Upper lobe of left lung (tissue), 6 donors: ENCODE data around the gene DST. TPM values are rescaled to one million over a fixed set of nuclear protein-coding genes. Genes with fewer than 3 reads are reported as not detected.

Experiments used
- ATAC-seq, 2 donors: fragments of 200-7000 bp; cut with Tn5 transposase; one replicate each; pipeline ENCODE4 v1.9.1; 2022; ENCODE audit warnings: mild to moderate bottlenecking in 2 of 2, moderate library complexity in 2 of 2; ENCODE audit not compliant: low FRiP score in 2 of 2
- DNase-seq, 2 donors: peaks; one replicate each; pipeline ENCODE4 v3.0.0-alpha.2; 2019 to 2020
- H3K27ac ChIP-seq, 4 donors: fragments of 200-600 bp; sonication (generic); one replicate each; pipeline ENCODE4 v1.5.1; 2016 to 2019
- H3K27me3 ChIP-seq, 4 donors: fragments of 200-600 bp; sonication (generic); one replicate each; pipeline ENCODE4 v1.5.1; 2017 to 2019
- H3K36me3 ChIP-seq, 4 donors: fragments of 200-600 bp; sonication (generic); one replicate each; pipeline ENCODE4 v1.5.1; 2016 to 2019
- H3K4me1 ChIP-seq, 4 donors: fragments of 200-600 bp; sonication (generic); one replicate each; pipeline ENCODE4 v1.5.1; 2018 to 2019
- H3K4me3 ChIP-seq, 4 donors: fragments of 200-600 bp; sonication (generic); one replicate each; pipeline ENCODE4 v1.5.1; 2017 to 2019; ENCODE audit warnings: mild to moderate bottlenecking in 2 of 4, moderate library complexity in 1 of 4
- H3K9me3 ChIP-seq, 4 donors: fragments of 200-600 bp; sonication (generic); one replicate each; pipeline ENCODE4 v1.5.1; 2018 to 2019
- EP300 ChIP-seq, 4 donors: sonication (generic); formaldehyde crosslinking; IDR thresholded peaks; one replicate each; pipeline ENCODE4 v1.5.1; 2017; ENCODE audit warnings: antibody characterized with exemption in 4 of 4, control low read depth in 2 of 4
- POLR2A ChIP-seq, 4 donors: fragments of 450-650 bp; IDR thresholded peaks; one replicate each; pipeline ENCODE4 v1.5.1; 2016 to 2017; ENCODE audit warnings: antibody characterized with exemption in 4 of 4, mild to moderate bottlenecking in 2 of 4
- POLR2AphosphoS5 ChIP-seq, 2 donors: sonication (generic); formaldehyde crosslinking; IDR thresholded peaks; one replicate each; pipeline ENCODE4 v1.5.1; 2017; ENCODE audit warnings: antibody characterized with exemption in 2 of 2
- WGBS, 2 donors: methylation state at CpG; one replicate each; pipeline ENCODE4 v1.1.5; 2017 to 2018; 5-methylcytosine and 5-hydroxymethylcytosine counted together
- total RNA-seq, 6 donors: library from RNA; depleted of rRNA in 4 of 6; stranded (reverse); fragments of >200 nt in 4 of 6; gene quantifications; one replicate each; pipeline versions ENCODE4 v1.1.0 to v1.2.1, GENCODE V29; 2016 to 2021
- TF ChIP-seq, protein P1 (sequence below), 6 experiments: fragments of 450-650 bp in 4 of 6; fragments of 200-600 bp in 2 of 6; sonication (generic) in 2 of 6; IDR thresholded peaks; one replicate each; pipeline ENCODE4 v1.5.1; 2016 to 2019; ENCODE audit warnings: antibody characterized with exemption in 6 of 6
- donor health status: DM: no; HTN: no; CAD: no; lungs with moderate emphysema.
- donor health status: DM: no; HTN: yes; CAD: no; lungs with severe emphysema.

DST gene
- total RNA-seq, 6 donors from 2014 or later, result 241 to 477 (median 341) TPM

DNA sequence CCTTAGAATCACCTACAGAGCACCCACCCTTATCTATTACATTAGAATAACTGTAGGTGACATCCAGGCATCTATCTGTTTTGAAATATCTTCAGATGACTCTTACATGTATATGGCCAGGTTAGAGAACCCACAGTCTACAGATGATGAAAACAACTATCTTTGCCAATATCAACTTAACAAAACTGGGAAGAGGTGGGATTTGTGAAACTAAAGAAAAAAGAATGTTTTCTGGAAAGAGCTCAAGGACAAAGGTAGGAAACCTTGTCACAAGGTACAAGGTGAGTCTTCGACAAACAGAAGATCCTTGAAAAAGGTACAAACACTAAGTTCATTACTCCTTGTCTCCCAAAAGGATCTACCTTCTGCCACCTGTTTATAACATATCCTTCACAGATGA, 47.0 kb upstream of the DST start:
- 89 to 100% methylated on average over 1 of the region's 1 CpG for WGBS, 2 donors
- H3K4me1 ChIP-seq, result peaks cover 0 to 13% (median 5%) of the 10 kb centered on the region in 4 donors
- no peaks in the 10 kb centered on the region for H3K9me3 ChIP-seq
- DNase-seq, result no peak
- H3K4me3 ChIP-seq, result peak overlapping the region in 2 of 4 donors; percentile 31 to 32
- no peaks in the 10 kb centered on the region for H3K36me3 ChIP-seq
- TF ChIP-seq POLR2A (IDR thresholded peaks at IDR 0.05) (no peak), EP300 (IDR thresholded peaks at IDR 0.05) (no peak), POLR2AphosphoS5 (IDR thresholded peaks at IDR 0.05) (no peak)
- TF ChIP-seq, protein P1, sequence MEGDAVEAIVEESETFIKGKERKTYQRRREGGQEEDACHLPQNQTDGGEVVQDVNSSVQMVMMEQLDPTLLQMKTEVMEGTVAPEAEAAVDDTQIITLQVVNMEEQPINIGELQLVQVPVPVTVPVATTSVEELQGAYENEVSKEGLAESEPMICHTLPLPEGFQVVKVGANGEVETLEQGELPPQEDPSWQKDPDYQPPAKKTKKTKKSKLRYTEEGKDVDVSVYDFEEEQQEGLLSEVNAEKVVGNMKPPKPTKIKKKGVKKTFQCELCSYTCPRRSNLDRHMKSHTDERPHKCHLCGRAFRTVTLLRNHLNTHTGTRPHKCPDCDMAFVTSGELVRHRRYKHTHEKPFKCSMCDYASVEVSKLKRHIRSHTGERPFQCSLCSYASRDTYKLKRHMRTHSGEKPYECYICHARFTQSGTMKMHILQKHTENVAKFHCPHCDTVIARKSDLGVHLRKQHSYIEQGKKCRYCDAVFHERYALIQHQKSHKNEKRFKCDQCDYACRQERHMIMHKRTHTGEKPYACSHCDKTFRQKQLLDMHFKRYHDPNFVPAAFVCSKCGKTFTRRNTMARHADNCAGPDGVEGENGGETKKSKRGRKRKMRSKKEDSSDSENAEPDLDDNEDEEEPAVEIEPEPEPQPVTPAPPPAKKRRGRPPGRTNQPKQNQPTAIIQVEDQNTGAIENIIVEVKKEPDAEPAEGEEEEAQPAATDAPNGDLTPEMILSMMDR (IDR thresholded peaks at IDR 0.05), result no peak
- ATAC-seq, result no peak
- peak overlapping the region; percentile 17 to 71 (median 60) for H3K27ac ChIP-seq
- no peaks in the 10 kb centered on the region for H3K27me3 ChIP-seq

GRCh38 chr6:56689114-56689513, 46.4 kb upstream of the DST start:
- no peaks in the 10 kb centered on the region for H3K27me3 ChIP-seq
- peak overlapping the region; percentile 11 to 71 (median 44) for H3K27ac ChIP-seq
- H3K4me1 ChIP-seq, result peaks cover 0 to 13% (median 5%) of the 10 kb centered on the region in 4 donors
- ATAC-seq, result no peak
- peak overlapping the region in 2 of 4 donors; percentile 31 to 32 for H3K4me3 ChIP-seq
- TF ChIP-seq, protein P1 (IDR thresholded peaks at IDR 0.05), result no peak
- no peak for TF ChIP-seq POLR2AphosphoS5 (IDR thresholded peaks at IDR 0.05)
- no peak for TF ChIP-seq EP300 (IDR thresholded peaks at IDR 0.05)
- TF ChIP-seq POLR2A (IDR thresholded peaks at IDR 0.05), result no peak
- 74 to 76% methylated on average over 3 of the region's 3 CpGs for WGBS, 2 donors
- no peaks in the 10 kb centered on the region for H3K36me3 ChIP-seq
- DNase-seq, result no peak
- no peaks in the 10 kb centered on the region for H3K9me3 ChIP-seq

DNA sequence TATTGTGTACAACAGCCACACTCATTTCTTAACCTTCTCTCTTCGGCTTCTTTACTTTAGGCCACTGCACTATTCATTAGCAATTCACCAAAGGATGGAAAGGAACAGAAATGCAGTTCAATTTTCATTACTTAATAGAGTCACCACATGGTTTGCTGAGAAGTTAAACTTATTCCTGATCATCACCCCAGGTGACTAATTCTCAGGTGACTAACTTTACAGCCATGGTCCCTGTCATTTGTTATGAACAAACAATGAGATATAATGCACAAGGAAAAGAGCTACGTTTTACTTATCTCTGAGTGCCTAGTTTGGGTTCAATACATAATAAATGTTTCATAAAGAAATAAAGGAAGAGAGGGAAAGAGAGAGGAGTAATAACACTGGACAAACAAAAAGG, 45.8 kb upstream of the DST start:
- Histone ChIP-seq H3K4me3 (peak overlapping the region in 1 of 4 donors; percentile 31), H3K9me3 (no peaks in the 10 kb centered on the region), H3K27ac (peak overlapping the region in 2 of 4 donors; percentile 57 to 71), H3K4me1 (peaks cover 0 to 18% (median 5%) of the 10 kb centered on the region in 4 donors), H3K27me3 (no peaks in the 10 kb centered on the region), H3K36me3 (no peaks in the 10 kb centered on the region)
- ATAC-seq, result no peak
- 70 to 73% methylated on average over 2 of the region's 2 CpGs for WGBS, 2 donors
- DNase-seq, result no peak
- TF ChIP-seq POLR2AphosphoS5 (IDR thresholded peaks at IDR 0.05) (no peak), EP300 (IDR thresholded peaks at IDR 0.05) (no peak), POLR2A (IDR thresholded peaks at IDR 0.05) (no peak)
- TF ChIP-seq, protein P1 (IDR thresholded peaks at IDR 0.05), result no peak

DNA sequence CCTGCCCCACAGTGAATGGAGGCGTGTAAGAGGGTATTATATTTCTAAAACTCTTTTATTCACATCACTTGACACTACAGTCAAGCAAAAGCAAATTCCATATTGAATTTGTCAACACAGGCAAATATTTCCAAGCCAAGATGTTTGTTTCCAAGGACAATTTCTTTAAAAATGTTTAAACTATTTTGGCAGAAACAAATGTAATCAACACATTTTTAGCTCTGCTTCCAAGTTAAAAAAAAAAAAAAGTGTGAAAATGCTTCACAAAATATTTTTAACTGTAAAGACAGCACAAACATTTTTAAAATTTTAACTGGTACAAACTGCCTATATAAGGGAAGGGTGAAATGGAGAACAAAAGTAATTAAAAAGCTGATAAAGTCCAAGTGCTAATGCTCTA, 44.9 kb upstream of the DST start:
- Histone ChIP-seq H3K4me3 (peak overlapping the region in 1 of 4 donors; percentile 5), H3K36me3 (no peaks in the 10 kb centered on the region), H3K4me1 (peaks cover 0 to 14% (median 4%) of the 10 kb centered on the region in 4 donors), H3K27ac (peak overlapping the region in 1 of 4 donors; percentile 71), H3K27me3 (no peaks in the 10 kb centered on the region), H3K9me3 (no peaks in the 10 kb centered on the region)
- 74 to 80% methylated on average over 1 of the region's 1 CpG for WGBS, 2 donors
- no peak for TF ChIP-seq EP300 (IDR thresholded peaks at IDR 0.05)
- no peak for TF ChIP-seq POLR2A (IDR thresholded peaks at IDR 0.05)
- TF ChIP-seq POLR2AphosphoS5 (IDR thresholded peaks at IDR 0.05), result no peak
- TF ChIP-seq, protein P1 (IDR thresholded peaks at IDR 0.05), result no peak
- ATAC-seq, result no peak
- no peak for DNase-seq

- Histone ChIP-seq H3K27ac (peak overlapping the region in 1 of 4 donors; percentile 40), H3K4me3 (no peak overlapping the region), H3K36me3 (no peaks in the 10 kb centered on the region), H3K9me3 (no peaks in the 10 kb centered on the region), H3K27me3 (no peaks in the 10 kb centered on the region), H3K4me1 (peaks cover 0 to 14% (median 2%) of the 10 kb centered on the region in 4 donors)
- WGBS, 2 donors, result 79 to 82% methylated on average over 2 of the region's 2 CpGs
- no peak for ATAC-seq
- TF ChIP-seq, protein P1 (IDR thresholded peaks at IDR 0.05), result no peak
- TF ChIP-seq POLR2AphosphoS5 (IDR thresholded peaks at IDR 0.05) (no peak), EP300 (IDR thresholded peaks at IDR 0.05) (no peak), POLR2A (IDR thresholded peaks at IDR 0.05) (no peak)
- DNase-seq, result no peak
These were observed 43.7 kb upstream of the DST start for GRCh38 chr6:56686429-56686828.
